GM12892 (cell line): ENCODE data around the gene ALG3.

ENCODE experiments used
- POLR2A ChIP-seq: IDR thresholded peaks from 2 replicates; pipeline ENCODE4 v1.6.1; 2011; ENCODE audit warnings: low read depth, low read length, control low read depth
- POLR2AphosphoS5 ChIP-seq: IDR thresholded peaks from 2 replicates; pipeline ENCODE4 v1.6.1; 2011; ENCODE audit warnings: low read depth, low read length, control low read depth

GRCh38 chr3:184203526-184203925 is 45.2 kb downstream of the ALG3 start:
- no peak for TF ChIP-seq POLR2A
- no peak for TF ChIP-seq POLR2AphosphoS5
